ENCODE measurements around the gene SYNM. TPM values are rescaled to one million over a fixed set of nuclear protein-coding genes. Genes with fewer than 3 reads are reported as not detected.
"Not testable (repeated sequence)": the region's sequence is repeated elsewhere in the genome, so short reads cannot be mapped to it uniquely, and the experiment has no call there.

SYNM gene
- polyA plus RNA-seq, 3 donors from 2014 or later: not detected

DNA sequence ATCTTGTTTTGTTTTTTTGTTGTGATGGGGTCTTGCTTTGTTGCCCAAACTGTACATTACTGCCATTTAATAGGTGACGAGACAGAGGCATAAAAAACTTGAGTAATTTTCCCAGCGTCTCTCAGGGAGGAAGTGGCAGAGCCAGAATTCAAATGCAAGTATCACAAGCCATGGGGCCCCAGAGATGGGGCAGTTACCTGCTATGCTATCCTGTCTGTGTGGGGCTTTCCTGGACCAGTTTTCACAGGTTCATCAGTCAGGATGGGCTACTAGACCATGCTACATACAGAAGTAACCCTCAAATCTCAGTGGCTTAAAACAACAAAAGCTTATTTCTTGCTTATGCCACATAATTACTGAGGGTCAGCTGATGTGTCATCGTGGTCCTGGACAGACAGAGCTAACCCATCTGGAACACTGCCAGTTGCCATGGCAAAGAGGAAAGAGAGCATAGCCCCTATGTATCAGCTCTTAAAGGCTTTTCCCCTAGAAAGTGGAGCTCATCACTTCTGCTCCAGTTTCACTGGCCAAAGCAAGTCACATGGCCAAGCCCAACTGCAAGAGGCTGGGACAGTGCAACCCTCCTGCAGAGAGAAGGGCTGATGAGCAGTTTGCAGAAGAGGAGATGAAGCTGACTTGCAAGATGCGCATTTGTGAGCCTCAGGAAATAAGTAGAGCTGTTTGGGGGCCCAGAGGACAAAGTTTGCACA, 31.7 kb upstream of the SYNM start:
- no peak overlapping the region for H3K27ac Mint-ChIP-seq
- H3K27me3 Mint-ChIP-seq (ENCODE audit: low read depth in 3 of 3): peaks cover 0 to 10% (median 0%) of the 10 kb centered on the region in 3 donors
- H3K36me3 Mint-ChIP-seq: no peaks in the 10 kb centered on the region
- H3K4me3 Mint-ChIP-seq: no peak overlapping the region
- DNase-seq: no peak
- H3K4me1 Mint-ChIP-seq: peaks cover 4 to 12% of the 10 kb centered on the region in 2 donors
- H3K9me3 Mint-ChIP-seq: no peaks in the 10 kb centered on the region

DNA sequence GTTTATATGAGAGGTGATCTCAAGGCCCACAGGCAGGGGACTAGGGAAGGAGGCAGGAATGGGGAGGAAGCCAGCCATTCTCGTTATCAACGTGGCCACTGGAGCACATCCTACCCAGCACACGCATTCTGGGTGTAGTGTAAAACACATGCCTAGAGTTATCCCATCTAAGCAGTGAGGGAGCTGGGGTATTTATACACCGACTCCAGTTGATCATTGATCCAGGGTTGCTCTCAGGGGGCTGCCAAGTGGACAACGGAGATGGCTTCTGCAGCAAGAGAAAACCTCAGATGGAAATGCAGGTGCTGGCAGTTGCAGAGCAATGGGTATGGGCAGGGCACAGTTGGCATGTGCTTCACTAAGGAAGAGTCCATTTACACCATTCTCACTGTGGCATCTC, 30.4 kb upstream of the SYNM start:
- H3K27me3 Mint-ChIP-seq (ENCODE audit: low read depth in 3 of 3): peaks cover 3 to 10% (median 3%) of the 10 kb centered on the region in 3 donors
- H3K4me3 Mint-ChIP-seq: no peak overlapping the region
- H3K4me1 Mint-ChIP-seq: peaks cover 4 to 12% of the 10 kb centered on the region in 2 donors
- H3K36me3 Mint-ChIP-seq: no peaks in the 10 kb centered on the region
- DNase-seq: no peak
- H3K27ac Mint-ChIP-seq: no peak overlapping the region
- no peaks in the 10 kb centered on the region for H3K9me3 Mint-ChIP-seq

DNA sequence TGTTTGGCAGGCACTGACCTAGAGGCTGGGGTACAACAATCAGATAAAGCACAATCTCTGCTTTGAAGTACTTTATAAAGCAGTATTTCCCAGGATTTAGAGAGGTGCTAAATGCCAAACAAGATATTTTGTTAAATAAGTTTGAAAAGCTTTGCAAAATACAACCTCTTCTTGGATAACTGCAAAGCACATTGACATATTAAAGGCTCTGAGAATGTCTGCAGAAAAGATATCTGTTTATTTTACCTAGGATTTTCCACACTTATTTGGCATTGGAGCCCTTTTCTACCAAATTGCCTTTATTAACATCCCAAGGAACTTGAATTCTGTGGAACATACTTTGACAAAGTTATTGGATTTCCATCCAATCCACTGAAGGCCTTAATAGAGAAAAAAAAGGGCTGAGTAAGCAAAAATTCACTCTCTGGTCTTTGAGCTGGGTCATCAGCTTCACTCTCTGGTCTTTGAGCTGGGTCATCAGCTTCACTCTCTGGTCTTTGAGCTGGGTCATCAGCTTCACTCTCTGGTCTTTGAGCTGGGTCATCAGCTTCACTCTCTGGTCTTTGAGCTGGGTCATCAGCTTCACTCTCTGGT, 29.7 kb upstream of the SYNM start:
- H3K4me1 Mint-ChIP-seq: peaks cover 4 to 12% of the 10 kb centered on the region in 2 donors
- DNase-seq, H3K27ac Mint-ChIP-seq, H3K4me3 Mint-ChIP-seq, H3K36me3 Mint-ChIP-seq, H3K9me3 Mint-ChIP-seq: not testable (repeated sequence)
- peaks cover 3 to 10% (median 3%) of the 10 kb centered on the region in 3 donors for H3K27me3 Mint-ChIP-seq (ENCODE audit: low read depth in 3 of 3)

DNA sequence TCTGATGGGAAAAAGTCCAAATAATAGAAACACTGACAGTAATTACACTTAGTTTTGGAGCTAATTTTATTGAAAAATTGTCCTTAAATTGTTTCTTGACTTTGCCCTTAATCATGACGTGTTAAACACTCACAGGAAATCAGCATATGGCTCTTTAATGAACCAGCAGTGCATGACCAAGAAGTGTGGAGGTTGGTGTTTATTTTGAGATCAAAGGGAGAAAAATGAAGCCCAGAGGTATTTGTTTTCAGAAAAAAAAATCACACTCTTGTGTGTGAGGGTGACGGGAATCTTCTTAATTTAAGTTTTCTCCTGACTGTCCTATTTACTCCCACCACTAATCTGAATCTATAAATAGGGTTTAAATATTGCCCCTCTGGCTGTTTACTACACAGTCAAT, 28.8 kb upstream of the SYNM start:
- H3K4me3 Mint-ChIP-seq: peak overlapping the region; percentile 73 to 89 (median 83)
- peaks cover 4 to 12% of the 10 kb centered on the region in 2 donors for H3K4me1 Mint-ChIP-seq
- no peak for DNase-seq
- no peaks in the 10 kb centered on the region for H3K9me3 Mint-ChIP-seq
- H3K36me3 Mint-ChIP-seq: no peaks in the 10 kb centered on the region
- H3K27ac Mint-ChIP-seq: peak overlapping the region in 1 of 6 donors; percentile 35
- peaks cover 3 to 10% (median 3%) of the 10 kb centered on the region in 3 donors for H3K27me3 Mint-ChIP-seq (ENCODE audit: low read depth in 3 of 3)

DNA sequence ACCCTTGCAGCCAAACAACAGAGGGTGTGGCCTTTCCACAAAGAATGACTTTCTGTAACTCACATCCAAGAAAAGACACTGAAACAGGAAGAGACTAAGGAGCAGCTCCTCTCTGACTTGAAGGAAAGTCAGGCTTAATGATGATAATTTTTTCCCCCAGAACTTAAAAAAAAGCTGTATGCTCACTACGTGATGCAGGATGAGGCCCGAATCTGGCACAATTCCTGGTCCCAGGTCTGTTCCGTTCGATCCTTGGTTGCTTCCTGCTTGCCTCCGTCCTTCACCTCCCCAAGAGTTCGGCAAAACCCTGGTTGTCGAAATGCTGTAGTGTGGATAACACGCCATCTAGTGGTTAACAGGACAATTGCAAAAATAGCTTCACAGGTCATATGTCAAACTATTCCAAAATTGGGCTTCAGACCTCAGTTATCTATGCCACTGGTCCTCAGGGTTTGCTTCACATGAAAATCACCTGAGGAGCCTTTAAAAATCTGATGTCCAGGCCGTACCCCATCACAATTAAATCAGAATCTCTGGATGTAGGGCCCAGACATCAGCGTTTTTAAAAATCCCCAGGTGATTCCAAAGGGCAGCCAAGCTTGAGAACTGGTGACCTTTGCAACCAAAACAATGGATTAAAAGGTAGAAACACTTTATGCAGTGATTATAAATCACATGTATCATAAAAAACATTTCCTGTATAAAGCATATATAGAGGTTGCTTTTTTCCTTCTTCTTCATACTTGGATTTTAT, 28.1 kb upstream of the SYNM start:
- Mint-ChIP-seq H3K9me3 (no peaks in the 10 kb centered on the region), H3K36me3 (no peaks in the 10 kb centered on the region), H3K27me3 (ENCODE audit: low read depth in 3 of 3) (peaks cover 3 to 10% (median 5%) of the 10 kb centered on the region in 3 donors), H3K4me3 (peak overlapping the region; percentile 73 to 89 (median 83)), H3K4me1 (peaks cover 4 to 12% of the 10 kb centered on the region in 2 donors), H3K27ac (peak overlapping the region in 2 of 6 donors; percentile 35 to 76)
- DNase-seq: peak; percentile 55 to 62 (median 58)

DNA sequence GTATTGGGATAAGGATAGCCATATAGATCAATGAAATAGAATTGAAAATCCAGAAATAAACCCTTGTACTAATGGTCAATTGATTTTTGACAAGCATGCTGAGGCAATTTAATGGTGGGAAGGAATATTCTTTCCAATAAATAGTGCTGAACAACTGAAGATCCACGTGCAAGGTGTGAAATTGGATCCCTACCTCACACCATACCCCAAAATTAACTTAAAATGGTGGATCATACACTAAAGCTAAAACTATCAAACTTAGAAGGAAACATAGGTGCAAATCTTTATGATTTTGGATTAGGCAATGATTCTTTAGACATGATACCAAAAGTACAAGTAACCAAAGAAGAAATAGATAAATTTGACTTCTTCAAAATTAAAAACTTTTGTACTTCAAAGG, 22.1 kb upstream of the SYNM start:
- DNase-seq: no peak
- no peaks in the 10 kb centered on the region for H3K4me1 Mint-ChIP-seq
- no peak overlapping the region for H3K27ac Mint-ChIP-seq
- H3K4me3 Mint-ChIP-seq: no peak overlapping the region
- no peaks in the 10 kb centered on the region for H3K9me3 Mint-ChIP-seq
- peaks cover 10 to 14% (median 13%) of the 10 kb centered on the region in 3 donors for H3K27me3 Mint-ChIP-seq (ENCODE audit: low read depth in 3 of 3)
- H3K36me3 Mint-ChIP-seq: no peaks in the 10 kb centered on the region

DNA sequence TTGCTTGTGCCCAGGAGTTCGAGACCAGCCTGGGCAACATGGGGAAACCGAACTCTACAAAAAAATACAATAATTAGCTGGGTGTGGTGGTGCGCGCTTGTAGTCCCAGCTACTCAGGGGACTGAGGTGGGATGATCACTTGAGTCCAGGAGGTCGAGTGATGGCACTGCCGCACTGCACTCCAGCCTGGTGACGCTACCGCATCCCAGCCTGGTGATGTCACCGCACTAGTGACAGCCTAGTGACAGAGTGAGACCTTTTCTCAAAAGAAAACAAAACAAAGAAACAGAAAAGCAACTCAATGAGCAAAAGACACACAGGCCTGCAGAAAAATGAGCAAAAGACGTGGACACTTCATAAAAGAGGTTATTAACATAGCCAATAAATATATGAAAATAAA, 19.9 kb upstream of the SYNM start:
- H3K4me3 Mint-ChIP-seq: no peak overlapping the region
- H3K36me3 Mint-ChIP-seq: no peaks in the 10 kb centered on the region
- no peaks in the 10 kb centered on the region for H3K9me3 Mint-ChIP-seq
- H3K27ac Mint-ChIP-seq: no peak overlapping the region
- no peak for DNase-seq
- H3K27me3 Mint-ChIP-seq (ENCODE audit: low read depth in 3 of 3): peaks cover 6 to 13% (median 9%) of the 10 kb centered on the region in 3 donors
- no peaks in the 10 kb centered on the region for H3K4me1 Mint-ChIP-seq

DNA sequence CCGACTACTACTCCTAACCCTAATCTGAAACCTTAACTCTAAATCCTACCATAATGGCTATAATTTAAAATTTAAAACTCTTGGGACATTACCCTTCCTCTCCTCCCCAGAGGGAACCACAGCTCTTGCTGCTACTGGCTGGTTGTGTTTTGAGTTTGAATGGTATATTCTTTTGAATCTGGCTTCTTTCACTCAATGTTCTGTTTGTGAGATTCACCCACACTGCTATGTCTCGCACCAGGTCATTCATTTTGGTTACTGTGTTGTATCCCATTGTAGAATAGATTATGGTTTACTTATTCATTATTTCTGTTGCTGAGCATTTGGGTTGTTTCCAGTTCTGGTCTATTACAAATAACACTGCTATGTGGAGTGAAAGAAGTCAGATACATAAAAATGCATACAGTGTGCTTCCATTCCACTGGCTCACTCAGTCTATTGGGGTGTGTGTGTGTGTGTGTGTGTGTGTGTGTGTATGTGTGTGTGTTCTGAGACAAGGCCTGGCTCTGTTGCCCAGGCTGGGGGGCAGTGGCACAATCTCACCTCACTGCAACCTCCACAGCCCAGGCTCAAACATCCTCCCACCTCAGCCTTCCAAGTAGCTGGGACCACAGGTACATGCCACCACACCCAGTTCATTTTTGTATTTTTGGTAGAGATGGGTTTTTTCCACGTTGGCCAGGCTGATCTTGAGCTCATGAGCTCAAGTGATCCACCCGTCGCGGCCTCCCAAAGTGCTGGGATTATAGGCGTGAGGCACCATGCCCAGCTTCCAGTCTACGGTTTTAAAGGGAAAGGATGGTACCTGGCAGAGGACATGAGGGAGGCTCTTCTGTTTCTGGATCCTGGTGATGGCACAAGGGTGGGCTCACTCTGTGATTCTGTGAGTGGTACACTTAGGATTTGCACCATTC, 19.2 kb upstream of the SYNM start:
- Mint-ChIP-seq H3K9me3 (no peaks in the 10 kb centered on the region), H3K4me3 (no peak overlapping the region), H3K27ac (no peak overlapping the region), H3K36me3 (no peaks in the 10 kb centered on the region), H3K27me3 (ENCODE audit: low read depth in 3 of 3) (peaks cover 8 to 13% (median 9%) of the 10 kb centered on the region in 3 donors), H3K4me1 (no peaks in the 10 kb centered on the region)
- DNase-seq: no peak

DNA sequence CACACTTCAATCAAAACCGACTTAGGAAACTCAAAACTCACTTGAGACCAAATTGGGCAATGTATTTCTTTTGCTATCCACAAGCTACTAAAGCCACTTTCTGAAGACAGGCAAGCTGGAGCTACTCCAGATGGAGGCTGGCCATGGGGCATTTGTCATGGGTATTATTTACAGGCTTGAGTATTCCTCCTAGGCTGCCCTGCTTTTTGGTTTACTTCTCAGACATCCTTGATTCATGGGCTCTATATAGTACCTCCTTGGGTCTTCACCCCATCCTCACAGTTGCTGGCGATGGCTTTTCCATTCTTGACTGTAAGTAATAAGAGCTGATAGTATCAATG, 18.6 kb upstream of the SYNM start:
- DNase-seq: no peak
- Mint-ChIP-seq H3K27me3 (ENCODE audit: low read depth in 3 of 3) (peaks cover 8 to 13% (median 9%) of the 10 kb centered on the region in 3 donors), H3K36me3 (no peaks in the 10 kb centered on the region), H3K9me3 (no peaks in the 10 kb centered on the region), H3K4me1 (no peaks in the 10 kb centered on the region), H3K4me3 (no peak overlapping the region), H3K27ac (no peak overlapping the region)

DNA sequence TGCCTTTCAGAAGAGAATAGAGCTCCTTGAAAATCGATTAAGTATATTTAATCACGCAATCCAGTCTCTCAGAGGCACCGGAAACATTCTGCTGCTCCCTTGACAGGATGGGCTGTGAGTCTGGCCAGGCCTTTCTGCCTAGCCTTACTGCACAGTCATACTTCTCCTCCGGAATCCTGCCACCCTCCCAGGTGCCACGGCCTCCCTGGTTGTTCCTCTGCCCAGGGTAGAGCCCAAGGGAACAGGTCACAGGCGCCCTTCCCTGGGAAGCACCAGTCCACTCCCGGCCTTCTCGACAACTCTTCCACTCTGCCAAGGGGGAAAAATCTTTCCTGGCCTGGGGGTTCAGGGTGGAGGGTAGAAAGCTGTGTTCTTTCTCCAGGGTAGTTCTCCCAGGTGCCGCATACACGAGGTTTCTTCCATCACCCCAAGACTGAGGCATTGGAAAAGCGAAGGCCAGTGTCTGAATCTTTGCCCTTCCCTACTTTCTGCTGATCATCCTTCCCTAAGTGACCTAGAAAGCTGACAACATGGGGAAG, 17.4 kb upstream of the SYNM start:
- H3K27ac Mint-ChIP-seq: no peak overlapping the region
- H3K27me3 Mint-ChIP-seq (ENCODE audit: low read depth in 3 of 3): peaks cover 3 to 13% (median 5%) of the 10 kb centered on the region in 3 donors
- no peaks in the 10 kb centered on the region for H3K4me1 Mint-ChIP-seq
- no peak overlapping the region for H3K4me3 Mint-ChIP-seq
- no peak for DNase-seq
- H3K9me3 Mint-ChIP-seq: no peaks in the 10 kb centered on the region
- no peaks in the 10 kb centered on the region for H3K36me3 Mint-ChIP-seq

DNA sequence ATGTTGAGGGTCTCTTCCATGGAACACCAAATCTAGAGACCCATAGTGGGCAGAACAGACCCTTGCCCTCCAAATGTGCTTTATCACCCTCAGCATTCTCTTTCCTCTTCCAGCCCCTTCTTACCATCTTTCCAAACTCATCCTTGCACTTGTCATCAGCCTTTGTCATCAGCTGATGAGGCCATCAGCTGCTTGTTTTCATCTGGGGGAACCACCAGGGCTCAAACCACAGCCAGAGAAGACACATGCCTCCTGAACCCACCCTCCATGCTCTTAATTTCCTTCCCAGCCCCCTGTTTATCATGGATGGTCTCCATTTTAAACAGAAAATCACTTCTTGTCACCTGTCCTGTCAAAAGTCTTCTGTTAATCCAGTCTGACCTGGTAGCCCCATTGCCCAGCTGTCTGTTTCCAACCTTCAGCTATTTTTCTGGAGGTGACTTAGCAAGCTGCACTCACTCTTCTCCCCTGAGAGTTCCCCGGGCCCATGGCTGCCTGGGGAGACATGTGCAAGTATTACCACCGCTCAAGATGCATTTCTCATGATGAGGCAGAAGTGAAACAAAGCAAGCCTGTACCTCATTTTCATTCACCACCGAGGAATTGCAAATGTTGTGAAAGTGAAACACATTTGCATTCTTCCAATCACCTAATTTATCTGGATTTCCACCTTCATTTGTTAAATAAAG, 14.7 kb upstream of the SYNM start:
- peak overlapping the region in 1 of 6 donors; percentile 45 for H3K27ac Mint-ChIP-seq
- DNase-seq: no peak
- peaks cover 3 to 11% (median 5%) of the 10 kb centered on the region in 3 donors for H3K27me3 Mint-ChIP-seq (ENCODE audit: low read depth in 3 of 3)
- peak overlapping the region in 1 of 5 donors; percentile 19 for H3K4me3 Mint-ChIP-seq
- H3K9me3 Mint-ChIP-seq: no peaks in the 10 kb centered on the region
- H3K36me3 Mint-ChIP-seq: no peaks in the 10 kb centered on the region
- no peaks in the 10 kb centered on the region for H3K4me1 Mint-ChIP-seq

DNA sequence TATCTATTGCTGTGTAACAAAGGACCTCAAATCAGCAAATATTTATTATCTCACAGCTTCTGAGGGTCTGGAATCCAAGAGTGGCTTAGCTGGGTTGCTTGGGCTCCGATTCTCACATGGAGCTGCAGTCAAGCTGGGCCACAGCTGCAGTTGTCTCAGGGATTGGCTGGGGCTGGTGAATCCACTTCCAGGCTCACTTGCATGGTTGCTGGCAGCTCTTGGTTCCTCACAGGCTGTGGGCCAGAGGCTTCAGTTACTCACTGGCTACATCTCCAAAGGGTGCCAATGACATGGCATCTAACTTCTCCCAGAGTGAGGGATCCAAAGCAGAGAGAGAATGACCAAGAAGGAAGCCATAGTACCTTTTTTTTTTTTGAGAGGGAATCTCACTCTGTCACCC, 13.9 kb upstream of the SYNM start:
- H3K36me3 Mint-ChIP-seq: no peaks in the 10 kb centered on the region
- peaks cover 3 to 11% (median 5%) of the 10 kb centered on the region in 3 donors for H3K27me3 Mint-ChIP-seq (ENCODE audit: low read depth in 3 of 3)
- H3K4me1 Mint-ChIP-seq: no peaks in the 10 kb centered on the region
- no peak for DNase-seq
- H3K4me3 Mint-ChIP-seq: no peak overlapping the region
- H3K27ac Mint-ChIP-seq: no peak overlapping the region
- no peaks in the 10 kb centered on the region for H3K9me3 Mint-ChIP-seq
